Measurements from ENCODE around the gene CHAD. TPM values are rescaled to one million over a fixed set of nuclear protein-coding genes. Genes with fewer than 3 reads are reported as not detected.

Gene CHAD
- polyA plus RNA-seq, 5 donors = 4.2 to 6.5 (median 4.8) TPM

- no peak for DNase-seq
These were observed 9.7 kb downstream of the CHAD start for GRCh38 chr17:50458701-50459676.

- no peak for DNase-seq
These were observed 10.4 kb downstream of the CHAD start for GRCh38 chr17:50458270-50458669.

- no peak for DNase-seq
These were observed 11.1 kb downstream of the CHAD start for GRCh38 chr17:50457621-50458020.

- DNase-seq = no peak
These were observed 14.8 kb downstream of the CHAD start for GRCh38 chr17:50453901-50454300.

GRCh38 chr17:50452630-50453300 is 15.9 kb downstream of the CHAD start:
- DNase-seq = no peak

- DNase-seq = no peak
These were observed 16.6 kb downstream of the CHAD start for GRCh38 chr17:50451943-50452629.

- no peak for DNase-seq
These were observed 20.0 kb downstream of the CHAD start for GRCh38 chr17:50448643-50449042.

- DNase-seq = peak; percentile 39 to 51
These were observed 20.6 kb downstream of the CHAD start for GRCh38 chr17:50447870-50448595.

- DNase-seq = no peak
These were observed 22.9 kb downstream of the CHAD start for GRCh38 chr17:50445730-50446325.

GRCh38 chr17:50444841-50445715 is 23.6 kb downstream of the CHAD start:
- no peak for DNase-seq

- peak in 1 of 2 donors; percentile 13 for DNase-seq
These were observed 25.1 kb downstream of the CHAD start for GRCh38 chr17:50443505-50443974.

GRCh38 chr17:50440838-50441829 is 27.5 kb downstream of the CHAD start:
- no peak for DNase-seq

GRCh38 chr17:50440172-50440837 is 28.4 kb downstream of the CHAD start:
- DNase-seq = peak in 1 of 2 donors; percentile 32

- no peak for DNase-seq
These were observed 29.7 kb downstream of the CHAD start for GRCh38 chr17:50439008-50439407.

GRCh38 chr17:50437409-50437808 is 31.3 kb downstream of the CHAD start:
- no peak for DNase-seq

GRCh38 chr17:50432125-50432762 is 36.4 kb downstream of the CHAD start:
- no peak for DNase-seq

- DNase-seq = no peak
These were observed 37.7 kb downstream of the CHAD start for GRCh38 chr17:50430821-50431618.

Measured in right lung (tissue), 5 donors.